ENCODE data around the gene PRR3.

The PRR3 gene

GRCh38 chr6:30573113-30573512, 16.0 kb downstream of the PRR3 start:
- no peak for DNase-seq

GRCh38 chr6:30578051-30578450, 21.0 kb downstream of the PRR3 start:
- no peak for DNase-seq

- DNase-seq, result no peak
Measured at GRCh38 chr6:30583921-30584320, 26.8 kb downstream of the PRR3 start.

GRCh38 chr6:30589754-30590358, 32.8 kb downstream of the PRR3 start:
- no peak for DNase-seq

DNA sequence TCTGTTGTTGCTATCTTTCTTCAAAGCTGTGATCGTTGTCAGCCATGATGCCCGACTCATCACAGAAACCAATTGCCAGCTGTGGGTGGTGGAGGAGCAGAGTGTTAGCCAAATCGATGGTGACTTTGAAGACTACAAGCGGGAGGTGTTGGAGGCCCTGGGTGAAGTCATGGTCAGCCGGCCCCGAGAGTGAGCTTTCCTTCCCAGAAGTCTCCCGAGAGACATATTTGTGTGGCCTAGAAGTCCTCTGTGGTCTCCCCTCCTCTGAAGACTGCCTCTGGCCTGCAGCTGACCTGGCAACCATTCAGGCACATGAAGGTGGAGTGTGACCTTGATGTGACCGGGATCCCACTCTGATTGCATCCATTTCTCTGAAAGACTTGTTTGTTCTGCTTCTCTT, 33.4 kb downstream of the PRR3 start:
- no peak for DNase-seq

DNA sequence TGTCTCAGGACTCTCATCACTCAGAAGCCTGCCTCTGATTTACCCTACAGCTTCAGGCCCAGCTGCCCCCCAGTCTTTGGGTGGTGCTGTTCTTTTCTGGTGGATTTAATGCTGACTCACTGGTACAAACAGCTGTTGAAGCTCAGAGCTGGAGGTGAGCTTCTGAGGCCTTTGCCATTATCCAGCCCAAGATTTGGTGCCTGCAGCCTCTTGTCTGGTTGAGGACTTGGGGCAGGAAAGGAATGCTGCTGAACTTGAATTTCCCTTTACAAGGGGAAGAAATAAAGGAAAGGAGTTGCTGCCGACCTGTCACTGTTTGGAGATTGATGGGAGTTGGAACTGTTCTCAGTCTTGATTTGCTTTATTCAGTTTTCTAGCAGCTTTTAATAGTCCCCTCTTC, 33.9 kb downstream of the PRR3 start:
- peak; percentile 95 for DNase-seq

DNA sequence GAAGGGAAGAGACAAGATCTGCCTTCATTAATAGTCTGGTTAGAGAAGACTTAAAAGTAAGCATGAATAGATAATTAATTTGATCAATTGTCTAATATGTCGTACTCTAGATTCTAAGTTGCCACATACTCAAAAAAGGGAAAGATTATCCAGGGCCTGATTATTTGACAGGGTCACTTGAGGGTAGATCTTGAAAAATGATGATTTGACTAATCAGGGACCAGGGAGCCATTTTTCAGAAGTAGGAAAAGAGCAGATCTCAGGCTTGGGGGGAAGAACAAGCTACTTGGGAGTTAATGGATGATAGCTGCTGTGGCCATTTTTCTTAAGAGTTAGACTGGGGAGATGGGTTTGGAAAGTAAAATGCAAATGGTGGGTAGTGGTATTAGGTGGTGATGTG, 35.2 kb downstream of the PRR3 start:
- no peak for DNase-seq

GRCh38 chr6:30597315-30598144, 40.4 kb downstream of the PRR3 start:
- DNase-seq, result peak; percentile 93

DNA sequence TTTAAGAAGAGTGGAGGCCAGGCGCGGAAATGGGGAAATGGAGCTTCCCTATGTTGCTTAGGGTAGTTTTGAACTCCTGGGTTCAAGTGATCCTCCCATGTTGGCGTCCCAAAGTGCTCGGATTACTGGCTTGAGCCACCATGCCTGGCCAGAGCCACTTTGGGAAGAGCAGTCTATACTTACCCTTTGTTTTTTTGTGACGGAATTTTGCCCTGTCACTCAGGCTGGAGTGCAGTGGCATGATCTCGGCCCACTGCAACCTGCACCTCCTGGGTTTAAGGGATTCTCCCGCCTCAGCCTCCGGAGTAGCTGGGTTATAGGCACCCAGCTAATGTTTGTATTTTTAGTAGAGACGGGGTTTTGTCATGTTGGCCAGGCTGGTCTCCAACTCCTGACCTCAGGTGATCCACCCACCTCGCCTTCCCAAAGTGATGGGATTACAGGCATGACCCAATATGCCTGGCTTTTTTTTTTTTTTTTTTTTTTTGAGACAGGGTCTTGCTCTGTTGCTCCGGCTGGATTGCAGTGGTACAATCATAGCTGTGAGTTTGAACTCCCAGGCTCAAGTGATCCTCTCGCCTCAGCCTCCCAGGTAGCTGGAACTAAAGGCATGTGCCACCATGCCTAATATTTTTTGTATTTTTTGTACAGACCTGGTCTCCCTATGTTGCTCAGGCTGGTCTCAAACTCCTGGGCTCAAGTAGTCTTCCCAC, 42.0 kb downstream of the PRR3 start:
- no peak for DNase-seq

- DNase-seq, result no peak
Measured at GRCh38 chr6:30599625-30600324, 42.7 kb downstream of the PRR3 start.

- no peak for DNase-seq
Measured at GRCh38 chr6:30600451-30600961, 43.4 kb downstream of the PRR3 start.

DNA sequence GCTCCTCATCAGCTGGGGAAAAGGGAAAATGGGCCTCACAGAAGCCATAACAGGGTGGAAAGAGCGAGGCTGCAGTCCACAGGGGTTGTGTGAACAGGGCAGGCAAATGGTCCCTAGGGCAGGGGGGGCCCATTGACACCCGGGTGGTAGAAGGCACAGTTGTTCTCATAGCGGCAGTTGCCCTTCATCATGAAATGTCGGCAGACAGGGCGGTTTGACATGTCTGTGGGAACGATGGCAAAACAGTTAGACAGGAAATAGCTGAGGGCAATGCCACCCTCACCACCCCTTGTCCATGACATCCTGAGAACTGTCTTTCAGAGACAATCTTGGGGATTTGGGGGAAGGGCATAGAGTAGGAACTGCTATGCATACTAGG, 44.3 kb downstream of the PRR3 start:
- no peak for DNase-seq

DNA sequence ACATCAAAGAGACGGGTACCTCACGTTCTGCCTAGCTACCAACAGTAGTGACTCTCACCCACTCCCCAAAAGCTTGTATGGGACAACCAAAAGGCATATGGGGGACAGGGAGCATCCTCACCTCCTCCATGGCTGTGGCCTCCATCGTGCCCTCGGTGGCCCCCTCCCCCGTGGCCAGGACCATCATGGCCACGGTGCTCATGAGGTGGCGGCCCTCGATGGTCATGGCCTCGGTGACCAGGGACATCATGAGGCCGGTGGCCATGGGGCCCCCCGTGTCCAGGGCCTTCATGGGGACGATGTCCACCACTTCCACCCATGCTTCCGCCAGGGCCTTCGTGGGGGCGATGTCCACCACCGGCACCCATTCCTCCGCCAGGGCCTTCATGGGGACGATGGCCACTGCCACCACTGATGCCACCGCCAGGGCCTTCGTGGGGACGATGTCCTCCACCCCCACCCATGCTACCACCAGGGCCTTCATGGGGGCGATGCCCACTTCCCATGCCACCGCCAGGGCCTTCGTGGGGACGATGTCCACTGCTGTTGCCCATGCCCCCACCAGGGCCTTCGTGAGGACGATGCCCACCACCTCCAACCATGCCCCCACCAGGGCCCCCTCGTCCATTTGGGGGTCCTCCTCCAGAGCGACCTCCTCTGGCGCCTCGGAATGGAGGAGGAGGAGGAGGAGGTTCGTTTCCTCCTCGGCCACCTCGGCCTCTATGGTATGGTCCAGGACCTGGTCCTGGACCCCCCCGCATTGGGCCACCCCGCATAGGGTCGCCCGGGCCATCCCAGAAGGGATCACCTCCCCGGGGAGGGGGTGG, 44.9 kb downstream of the PRR3 start:
- no peak for DNase-seq

GRCh38 chr6:30603961-30604360, 46.9 kb downstream of the PRR3 start:
- DNase-seq, result no peak

DNA sequence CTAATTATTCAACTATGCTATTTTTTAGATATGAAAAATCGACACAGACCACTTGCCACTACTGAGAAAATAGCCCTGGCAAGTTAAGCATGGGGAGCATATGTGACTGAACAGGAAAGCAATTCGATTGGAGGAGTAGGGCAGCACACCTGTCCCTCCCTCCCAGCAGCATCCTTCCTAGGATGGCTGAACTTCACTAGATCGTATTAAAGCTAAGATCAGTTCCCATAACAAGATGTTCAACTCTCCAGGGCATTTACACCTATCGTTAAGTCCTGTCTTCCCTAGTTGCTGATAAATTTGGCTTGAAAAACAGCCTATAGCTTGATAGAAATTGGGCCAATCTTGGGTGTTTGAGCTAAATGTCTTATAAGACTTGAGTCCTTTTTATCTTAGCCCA, 53.0 kb downstream of the PRR3 start:
- no peak for DNase-seq

GRCh38 chr6:30611150-30611855, 54.2 kb downstream of the PRR3 start:
- no peak for DNase-seq

DNA sequence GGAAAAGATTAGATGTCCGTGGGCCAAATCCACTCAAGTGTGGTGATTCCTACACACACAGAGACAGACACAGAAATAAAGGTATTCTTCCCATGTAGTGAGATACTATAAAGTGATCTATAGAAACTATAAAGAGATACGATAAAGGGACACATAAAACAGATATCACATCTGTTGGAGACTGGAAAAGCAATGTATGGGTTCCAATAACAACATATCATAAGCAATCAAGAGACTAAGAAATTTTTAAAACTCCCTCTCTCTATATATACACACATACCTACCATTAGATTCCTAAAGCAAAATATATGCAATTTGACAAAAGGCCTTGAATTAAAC, 54.7 kb downstream of the PRR3 start:
- DNase-seq, result no peak

DNA sequence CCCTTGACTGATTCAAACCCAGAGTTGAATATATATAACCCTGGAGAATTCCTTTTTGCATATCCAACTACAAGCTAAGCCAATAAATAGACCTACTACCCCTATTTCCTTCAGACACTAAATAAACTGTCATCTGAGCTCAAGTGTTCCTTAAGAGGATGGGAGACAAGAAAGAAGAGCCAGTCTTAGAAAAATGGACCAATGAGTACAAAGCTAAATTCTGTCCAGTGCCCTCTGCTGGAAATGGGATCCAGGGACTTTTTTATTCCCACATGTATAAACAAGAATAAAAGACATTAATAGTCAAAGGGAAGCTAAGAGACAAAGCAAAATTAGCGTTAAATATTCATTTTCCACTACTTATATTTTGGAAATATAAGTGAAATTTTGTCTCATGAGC, 55.1 kb downstream of the PRR3 start:
- no peak for DNase-seq

DNA sequence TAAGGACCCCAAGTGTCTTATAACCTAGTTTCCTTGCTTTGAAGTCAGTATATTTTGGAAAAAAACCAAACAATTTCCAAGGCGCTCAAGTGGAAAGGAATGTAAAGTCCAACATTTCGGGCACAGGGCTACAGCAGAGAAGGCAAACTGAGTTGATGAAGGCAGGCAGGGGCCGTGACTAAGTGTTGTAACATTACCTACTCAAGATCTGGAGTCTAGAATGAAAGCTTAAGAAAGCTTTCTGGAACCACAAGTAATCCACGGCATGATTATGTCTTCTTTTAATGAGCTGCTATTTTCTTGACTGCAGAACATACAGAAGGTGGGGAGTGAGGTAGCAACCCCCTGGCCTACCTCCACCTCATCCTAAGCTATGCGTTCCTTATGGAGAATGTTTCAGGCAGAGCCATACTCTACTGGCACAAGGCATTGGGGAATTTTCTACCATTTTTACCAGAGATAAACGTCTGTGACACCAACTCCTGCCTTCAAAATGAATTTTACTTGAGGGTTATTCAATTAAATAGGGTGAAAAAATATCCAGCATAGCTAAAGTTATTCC, 55.7 kb downstream of the PRR3 start:
- DNase-seq, result no peak

All from islet precursor cell (in vitro differentiated cells).